NCI-H2081 (cell line): Measurements from ENCODE around the gene CREB3.
A peak's percentile ranks its signal among the peaks of the same experiment; 100 is the strongest.

ENCODE experiments used
- DNase-seq, 2 experiments: peaks; one replicate each; lab custom pipeline; 2025; lab: John Stamatoyannopoulos, UW

CREB3 gene

GRCh38 chr9:35748858-35749514, 16.5 kb downstream of the CREB3 start, which contains the start of the genes GBA2 and RGP1:
Gene GBA2, minus strand, starts transcription at chr9:35749228. Its CDS starts 524 bp downstream, at chr9:35748704.
Gene RGP1, plus strand, starts transcription at chr9:35749287. Its CDS starts 469 bp downstream, at chr9:35749756.
- DNase-seq = peak; percentile 76 to 87

- DNase-seq = peak in 1 of 2 experiments; percentile 17
These were observed 17.2 kb downstream of the CREB3 start for GRCh38 chr9:35749515-35750255.

- no peak for DNase-seq
These were observed 17.7 kb downstream of the CREB3 start for GRCh38 chr9:35750256-35750531.

- no peak for DNase-seq
These were observed 21.0 kb downstream of the CREB3 start for GRCh38 chr9:35753466-35753865.

GRCh38 chr9:35754264-35754663, 21.8 kb downstream of the CREB3 start, which contains the start of gene MSMP:
Gene MSMP, minus strand, starts transcription at chr9:35754276. Its CDS starts 147 bp downstream, at chr9:35754129.
- DNase-seq = no peak

GRCh38 chr9:35755071-35755470, 22.6 kb downstream of the CREB3 start:
- no peak for DNase-seq

GRCh38 chr9:35756275-35757225, 24.1 kb downstream of the CREB3 start:
- DNase-seq = peak; percentile 82 to 91

GRCh38 chr9:35757226-35757891, 24.9 kb downstream of the CREB3 start:
- DNase-seq = peak; percentile 73 to 79

GRCh38 chr9:35757892-35758275, 25.4 kb downstream of the CREB3 start:
- DNase-seq = no peak

GRCh38 chr9:35758475-35759050, 26.1 kb downstream of the CREB3 start:
- DNase-seq = no peak

GRCh38 chr9:35759795-35760194, 27.3 kb downstream of the CREB3 start:
- no peak for DNase-seq

- DNase-seq = peak; percentile 67 to 94
These were observed 28.2 kb downstream of the CREB3 start for GRCh38 chr9:35760651-35761050.

- DNase-seq = no peak
These were observed 30.7 kb downstream of the CREB3 start for GRCh38 chr9:35763181-35763580.

- DNase-seq = no peak
These were observed 31.3 kb downstream of the CREB3 start for GRCh38 chr9:35763803-35764202.

- DNase-seq = no peak
These were observed 34.5 kb downstream of the CREB3 start for GRCh38 chr9:35766997-35767396.

GRCh38 chr9:35767458-35767857, 35.0 kb downstream of the CREB3 start:
- DNase-seq = no peak

- no peak for DNase-seq
These were observed 37.3 kb downstream of the CREB3 start for GRCh38 chr9:35769763-35770162.

- peak in 1 of 2 experiments; percentile 62 for DNase-seq
These were observed 38.6 kb downstream of the CREB3 start for GRCh38 chr9:35771075-35771433.

- DNase-seq = peak; percentile 87 to 97
These were observed 39.1 kb downstream of the CREB3 start for GRCh38 chr9:35771534-35771933.

GRCh38 chr9:35771943-35772342, 39.5 kb downstream of the CREB3 start:
- DNase-seq = peak in 1 of 2 experiments; percentile 73

- DNase-seq = peak in 1 of 2 experiments; percentile 65
These were observed 42.6 kb downstream of the CREB3 start for GRCh38 chr9:35774907-35775635.
